Limb (tissue), 2 donors: ENCODE results near the gene LMBRD1.
"Not testable (repeated sequence)": the region's sequence is repeated elsewhere in the genome, so short reads cannot be mapped to it uniquely, and the experiment has no call there.

ENCODE experiments used
- DNase-seq, 2 donors: peaks; one replicate each; pipeline ENCODE4 v3.0.0-alpha.2; 2016; ENCODE audit errors: extremely low spot score in 2 of 2

LMBRD1 gene

DNA sequence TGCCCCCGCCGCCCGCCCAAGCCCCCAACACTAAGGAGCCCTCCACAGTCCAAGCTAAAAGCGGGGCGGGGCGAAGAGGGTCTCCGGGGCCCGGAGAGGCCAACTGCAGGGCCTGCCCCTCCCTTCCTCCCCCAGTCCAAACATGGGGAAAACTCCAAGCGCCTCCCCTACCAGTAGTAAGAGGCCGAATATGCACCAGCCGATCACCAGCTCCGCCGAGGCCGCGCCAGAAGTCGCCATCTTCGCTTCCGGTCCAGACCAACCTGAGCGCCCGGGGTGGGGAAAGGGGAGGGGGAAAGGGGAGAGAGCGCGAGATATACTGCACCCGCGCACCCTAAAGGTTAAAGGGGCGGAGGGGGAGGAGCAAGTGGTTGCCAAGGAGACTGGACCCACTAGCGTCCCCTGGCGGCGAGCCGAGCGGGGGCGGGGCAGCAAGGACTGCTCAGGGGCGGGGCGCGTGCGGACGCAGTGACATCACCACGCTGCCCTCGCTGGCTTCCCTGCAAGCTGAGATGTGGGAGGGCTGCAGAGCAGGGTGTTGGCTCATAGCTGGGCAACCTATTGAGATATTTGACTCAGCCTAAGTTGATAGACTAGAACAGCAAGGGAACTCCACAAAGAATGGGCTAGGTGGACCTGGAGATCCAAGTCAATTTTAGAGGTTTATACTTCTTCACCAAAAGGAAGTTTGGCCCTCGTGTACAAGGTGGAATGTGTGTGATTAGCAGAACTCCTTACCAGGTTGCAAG, at the start of gene LMBRD1:
TSS of gene LMBRD1 (minus strand) at position 369 of the 749 bp plus-strand sequence. CDS start at position 240, 129 bp downstream.
- DNase-seq: peak; percentile 95 to 99

DNA sequence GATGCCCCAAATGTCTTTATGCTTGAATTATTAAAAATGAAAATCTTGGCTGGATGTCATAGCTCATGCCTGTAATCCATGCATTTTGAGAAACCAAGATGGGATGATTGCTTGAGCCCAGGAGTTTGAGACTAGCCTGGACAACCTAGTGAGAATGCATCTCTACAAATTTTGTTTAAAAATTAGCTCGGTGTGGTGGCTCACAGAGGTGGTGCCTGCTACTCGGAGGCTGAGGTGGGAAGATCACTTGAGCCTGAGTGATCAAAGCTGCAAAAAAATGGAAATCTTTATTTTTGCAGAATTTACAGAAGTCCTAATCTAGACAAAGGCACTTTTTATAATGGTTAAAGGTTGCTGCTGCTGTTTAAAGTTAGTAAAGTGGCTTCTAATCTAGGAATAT, 49.5 kb upstream of the LMBRD1 start:
- no peak for DNase-seq

DNA sequence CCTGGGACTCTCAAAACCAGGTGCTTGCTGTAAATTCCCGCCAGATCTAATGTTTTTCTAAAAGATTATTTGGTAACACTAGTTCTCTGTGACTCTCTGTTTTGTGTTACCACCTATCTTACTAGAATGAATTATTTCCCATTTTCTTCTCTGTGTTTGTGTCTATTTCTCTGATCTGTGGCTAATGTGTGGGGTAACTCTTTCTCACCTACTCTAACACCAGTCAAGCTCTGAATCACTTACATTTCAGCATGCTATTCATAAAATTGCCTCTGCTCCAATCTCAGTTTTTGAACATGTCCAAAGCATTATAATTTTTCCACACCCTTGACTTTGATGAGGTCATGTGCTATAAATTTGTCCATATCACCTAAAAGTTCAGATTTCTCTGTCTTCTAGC, 46.4 kb upstream of the LMBRD1 start:
- DNase-seq: no peak

DNA sequence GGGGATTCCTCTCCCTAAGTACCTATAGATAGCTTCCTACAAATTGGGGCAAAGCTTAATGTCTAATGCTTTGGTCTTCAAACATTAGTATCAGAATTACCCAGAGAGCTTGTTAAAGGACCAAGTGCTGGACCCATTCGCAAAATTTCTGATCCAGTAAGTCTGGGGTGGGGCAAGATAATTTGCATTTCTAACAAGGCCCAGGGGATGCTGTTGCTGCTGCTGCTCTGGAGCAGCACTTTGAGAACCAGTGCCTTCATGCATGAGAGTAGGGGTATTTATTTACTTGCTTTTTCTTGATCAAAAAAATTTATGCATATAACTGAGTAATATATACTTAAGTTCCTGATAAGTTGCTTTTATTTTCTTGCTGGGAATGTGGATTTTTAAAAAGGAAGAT, 45.1 kb upstream of the LMBRD1 start:
- no peak for DNase-seq

DNA sequence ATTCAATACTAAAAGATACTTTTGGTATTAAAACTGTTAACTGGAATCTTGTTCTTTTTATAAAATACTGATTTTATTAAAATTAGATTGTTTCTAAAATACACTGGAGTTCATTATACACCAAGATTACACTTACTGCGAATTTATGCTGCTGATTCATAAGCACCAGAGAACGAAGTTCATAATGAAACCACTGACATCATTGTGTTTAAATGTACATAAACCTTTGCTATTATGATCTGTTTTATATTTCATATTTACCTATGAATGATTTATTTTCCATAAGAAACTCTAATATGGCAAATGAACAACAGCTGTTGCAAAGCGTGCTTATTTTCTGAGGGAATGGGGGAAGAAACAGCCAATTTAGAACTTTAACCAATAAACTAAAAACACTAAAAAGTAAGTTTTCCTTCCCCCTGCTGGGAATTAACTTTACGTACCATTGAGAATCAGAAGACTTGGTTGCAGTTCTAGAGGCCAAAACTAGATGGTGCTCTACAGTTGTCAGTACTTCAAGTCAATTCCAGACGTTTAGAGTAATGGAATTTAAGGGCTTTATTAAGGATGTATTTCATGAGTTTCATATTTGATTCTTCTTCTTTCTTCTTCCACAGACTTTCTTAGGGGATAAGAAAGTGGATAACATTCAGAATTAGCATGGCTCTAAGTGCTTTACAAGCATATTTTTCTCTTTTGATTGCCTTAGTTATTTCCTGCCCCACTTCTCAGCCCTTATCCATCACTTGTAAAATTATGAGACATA, 38.8 kb upstream of the LMBRD1 start:
- DNase-seq: peak in 1 of 2 donors; percentile 80

DNA sequence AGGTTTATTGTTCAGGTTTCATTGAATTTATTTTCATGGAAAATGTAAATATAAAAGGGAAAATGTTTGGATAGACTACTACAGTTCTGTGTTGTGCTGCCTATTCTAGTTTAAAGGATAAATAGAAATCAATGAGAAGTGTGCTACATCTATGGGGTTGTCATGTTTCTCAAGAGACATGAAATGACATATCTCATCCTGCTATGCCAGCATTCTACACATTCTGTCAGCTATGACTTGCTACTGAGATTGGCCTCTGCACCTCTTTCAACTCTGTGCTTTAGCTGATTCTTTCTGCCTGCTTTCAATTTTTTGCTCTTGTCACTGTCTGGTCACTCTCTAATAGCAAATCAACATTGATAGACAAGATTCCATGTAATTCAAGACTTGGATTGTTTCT, 35.7 kb upstream of the LMBRD1 start:
- no peak for DNase-seq

DNA sequence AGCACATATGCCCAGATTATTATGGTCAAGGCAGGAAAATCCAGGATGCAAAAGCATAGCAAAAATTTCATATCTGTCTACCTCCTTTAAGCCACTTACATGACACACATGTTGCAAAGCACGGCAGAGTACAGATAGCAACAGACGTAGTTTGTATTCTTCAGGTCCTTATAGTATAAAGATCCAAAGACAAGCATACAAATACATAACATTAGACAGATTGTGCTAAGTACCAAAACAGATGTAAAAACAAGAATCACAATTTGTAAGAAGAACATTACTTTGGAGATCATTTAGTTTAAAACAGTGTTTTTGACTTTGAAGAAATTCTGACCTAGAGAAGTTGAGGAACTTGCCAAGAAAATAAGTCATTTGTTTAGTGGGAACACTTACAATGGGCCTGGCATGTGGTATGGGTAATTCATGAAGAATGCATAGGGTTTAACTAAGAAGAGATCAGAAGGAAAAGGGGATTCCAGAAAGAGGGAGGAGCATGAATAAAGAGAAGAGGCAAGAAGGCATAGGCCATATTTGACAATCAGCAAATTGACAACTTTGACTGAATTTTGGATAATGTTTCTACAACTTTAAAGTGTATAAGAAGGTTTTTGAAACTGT, 30.6 kb upstream of the LMBRD1 start:
- DNase-seq: no peak

DNA sequence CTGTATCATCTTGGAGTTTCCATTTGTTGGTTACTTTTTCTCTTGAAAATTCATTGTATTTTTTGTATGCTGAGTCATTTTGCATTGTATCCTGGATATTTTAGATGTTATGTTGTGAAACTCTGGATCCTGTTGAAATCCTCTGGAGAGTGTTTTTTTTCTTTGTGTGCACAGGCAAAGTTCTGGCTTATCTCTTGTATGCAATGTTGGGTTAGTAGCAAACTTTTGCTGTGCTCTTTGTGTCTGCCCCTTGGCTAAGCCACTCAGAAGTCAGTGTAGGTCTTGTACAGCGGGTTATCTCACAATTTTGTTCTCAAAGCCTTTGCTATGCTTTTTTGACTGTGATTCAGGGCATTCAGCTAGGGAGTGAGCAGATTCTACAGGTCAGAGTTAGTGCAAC, 29.1 kb upstream of the LMBRD1 start:
- no peak for DNase-seq

DNA sequence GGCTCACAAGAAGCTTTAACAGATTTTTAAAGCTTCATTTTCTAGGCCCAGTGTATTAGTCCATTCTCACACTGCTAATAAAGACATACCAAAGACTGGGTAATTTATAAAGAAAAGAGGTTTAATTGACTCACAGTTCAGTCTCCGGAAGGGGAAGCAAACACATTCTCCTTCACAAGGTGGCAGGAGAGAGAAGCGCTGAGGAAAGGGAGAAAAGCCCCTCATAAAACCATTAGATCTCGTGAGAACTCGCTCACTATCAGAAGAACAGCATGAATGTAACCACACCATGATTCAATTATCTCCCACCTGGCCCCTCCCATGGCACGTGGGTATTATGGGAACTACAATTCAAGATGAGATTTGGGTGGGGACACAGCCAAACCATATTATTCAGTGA, 27.5 kb upstream of the LMBRD1 start:
- DNase-seq: not testable (repeated sequence)

DNA sequence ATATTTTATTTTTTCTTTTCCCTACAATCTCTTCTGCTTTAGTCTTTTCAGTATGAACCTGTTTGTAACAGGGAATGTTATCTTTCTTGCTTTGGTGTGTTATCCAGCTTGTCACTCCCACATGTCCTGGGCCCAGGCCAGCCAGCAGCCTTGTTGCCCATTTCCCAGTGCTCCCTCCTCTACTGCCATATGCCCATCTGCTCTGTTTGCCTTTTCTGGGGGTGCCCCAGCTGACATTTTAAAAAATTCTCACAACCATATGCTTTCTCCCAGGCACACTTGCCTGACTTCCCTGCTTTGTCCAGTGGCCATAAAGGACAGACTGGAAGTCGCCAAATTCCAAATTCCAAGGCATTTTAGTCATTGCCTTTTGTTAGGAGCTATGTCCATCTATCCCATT, 23.6 kb upstream of the LMBRD1 start:
- DNase-seq: no peak

DNA sequence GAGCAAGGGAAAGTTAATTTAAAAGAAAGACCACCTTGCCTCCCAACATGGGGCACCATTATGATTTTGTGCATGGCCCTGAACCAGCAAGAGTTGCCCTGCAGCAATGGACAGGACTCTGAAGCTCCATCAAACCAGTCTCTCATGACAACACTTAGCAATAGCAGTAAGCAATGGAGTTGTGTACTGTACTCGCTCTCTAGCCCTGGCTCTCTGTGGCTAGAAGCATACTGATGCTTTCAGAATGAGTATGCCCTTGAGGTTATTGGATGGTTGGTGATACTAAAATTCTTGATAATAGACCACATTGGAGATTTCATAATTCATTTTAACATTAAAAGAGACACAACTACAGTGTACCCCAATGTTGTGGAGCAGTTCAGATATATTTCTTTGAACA, 23.2 kb upstream of the LMBRD1 start:
- DNase-seq: no peak

DNA sequence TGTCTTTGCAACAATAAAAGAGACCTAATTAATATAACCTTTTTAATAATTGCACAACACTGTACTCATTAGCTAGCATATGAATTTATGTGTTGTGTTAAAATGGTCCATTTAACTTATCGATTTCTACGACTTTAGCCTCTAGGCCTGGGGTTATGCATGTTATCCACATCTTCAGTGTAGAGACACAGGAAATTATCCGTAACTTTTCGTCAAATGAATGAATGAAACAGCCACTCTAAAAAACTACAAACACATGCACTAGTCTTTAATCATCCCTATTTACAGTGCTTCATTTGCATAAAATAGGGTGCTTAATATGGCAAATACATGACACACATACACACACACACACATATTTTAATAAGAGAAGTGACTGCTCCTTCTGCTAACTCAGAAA, 22.3 kb upstream of the LMBRD1 start:
- no peak for DNase-seq

DNA sequence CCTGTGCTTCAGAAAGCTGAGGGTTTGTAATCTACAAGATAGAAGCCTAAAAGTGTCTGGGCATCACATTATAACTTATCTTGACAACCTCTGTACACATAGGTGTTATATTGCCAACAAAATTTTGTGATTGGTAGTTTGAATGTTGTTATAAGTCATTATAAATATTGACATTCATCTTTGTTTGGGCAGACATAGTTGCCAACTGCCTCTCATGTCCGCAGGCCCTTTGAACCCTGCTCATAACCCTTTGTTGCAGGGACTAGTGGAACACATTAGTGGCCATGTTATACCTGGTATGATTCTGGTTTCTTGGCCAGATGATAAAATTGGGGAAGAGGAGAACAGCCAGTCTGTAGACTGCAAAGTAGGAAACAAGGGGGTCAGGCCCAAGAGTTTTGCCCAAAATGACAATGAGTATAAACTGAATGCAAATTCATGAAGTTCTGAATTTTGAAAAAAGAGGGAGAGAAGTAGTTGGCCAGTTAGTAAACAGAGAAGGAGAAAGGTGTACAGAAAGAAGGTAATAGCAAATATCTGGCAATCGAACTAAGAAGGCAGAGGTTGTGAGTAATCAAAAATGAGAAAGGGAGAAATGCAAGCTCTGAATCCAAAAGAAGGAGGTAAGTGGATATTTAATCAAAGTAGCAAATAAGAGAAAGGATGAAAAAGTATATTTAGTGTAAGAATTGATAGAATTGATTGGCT, 21.6 kb upstream of the LMBRD1 start:
- DNase-seq: no peak

DNA sequence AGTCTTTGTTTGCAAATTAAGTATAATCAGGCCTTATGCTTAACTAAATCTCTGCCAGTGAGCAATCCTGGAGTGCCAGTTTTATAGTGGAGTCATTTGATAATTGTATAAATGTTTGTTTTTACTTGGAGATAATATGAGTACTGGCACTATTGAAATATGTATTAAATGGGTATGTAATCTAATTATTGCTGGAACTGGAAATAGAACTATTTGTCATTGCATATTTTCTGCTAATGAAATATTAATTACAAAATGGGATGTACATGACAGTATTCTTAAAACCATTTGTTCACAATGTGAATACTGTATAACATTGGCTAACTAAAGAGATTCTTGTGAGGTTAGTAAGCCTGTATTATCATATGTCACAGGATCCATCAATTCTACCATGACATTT, 20.5 kb upstream of the LMBRD1 start:
- DNase-seq: no peak

DNA sequence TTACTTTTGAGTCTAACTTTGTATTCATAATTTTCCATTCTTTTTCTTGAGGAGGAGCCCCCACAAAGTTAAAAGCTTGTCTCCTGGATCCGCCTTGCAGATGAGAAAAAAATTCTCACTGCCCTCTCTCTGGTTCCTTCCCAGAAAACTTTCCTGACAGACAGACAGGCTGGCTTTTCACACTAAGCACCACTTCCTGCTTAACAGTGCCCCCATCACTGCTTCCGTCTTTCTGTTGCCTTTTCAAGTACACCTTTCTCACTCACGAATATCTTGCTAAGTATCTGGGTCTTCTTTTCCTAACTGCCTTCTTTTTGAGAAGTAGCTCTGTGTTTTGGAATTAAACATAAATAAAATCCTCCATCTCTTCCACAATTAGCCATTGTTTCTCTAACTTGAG, 19.8 kb upstream of the LMBRD1 start:
- no peak for DNase-seq

DNA sequence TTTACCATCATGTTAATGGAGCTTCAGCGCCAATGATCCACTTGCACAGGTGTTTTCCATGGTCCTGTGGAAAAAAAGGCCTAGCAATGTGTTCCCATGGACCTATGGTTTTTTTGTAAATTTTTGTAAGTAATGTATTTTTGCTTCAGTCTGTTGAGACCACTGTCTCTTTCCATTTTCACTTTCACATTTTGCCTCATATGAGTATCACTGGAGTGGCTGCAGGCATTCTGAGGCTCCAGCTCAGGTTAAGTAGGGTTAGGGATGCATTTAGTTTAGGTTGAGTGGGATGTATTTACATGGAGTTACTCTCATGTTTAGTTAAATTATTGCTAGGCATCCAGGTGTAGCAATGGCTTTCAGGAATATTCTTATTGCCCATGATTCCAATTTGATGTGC, 19.2 kb upstream of the LMBRD1 start:
- DNase-seq: no peak

DNA sequence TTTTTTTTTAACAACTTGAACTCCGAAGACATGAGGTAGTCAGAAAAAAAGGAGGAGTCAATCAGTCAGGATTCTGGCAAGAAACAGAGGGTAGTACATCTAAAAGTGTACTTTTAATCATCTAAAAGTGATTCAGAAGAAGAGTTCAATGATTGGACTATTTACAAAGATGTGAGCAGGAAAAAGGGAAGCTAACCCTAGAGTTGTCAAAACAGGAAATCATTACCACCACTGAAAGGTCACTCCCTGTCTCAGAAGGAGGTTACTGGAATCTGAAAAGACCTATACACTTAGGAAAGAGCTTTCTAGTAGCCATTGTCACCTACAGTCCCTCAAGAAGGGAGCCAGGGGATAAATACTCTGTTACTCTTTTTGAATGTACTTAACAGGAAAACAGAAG, 16.7 kb upstream of the LMBRD1 start:
- DNase-seq: no peak

DNA sequence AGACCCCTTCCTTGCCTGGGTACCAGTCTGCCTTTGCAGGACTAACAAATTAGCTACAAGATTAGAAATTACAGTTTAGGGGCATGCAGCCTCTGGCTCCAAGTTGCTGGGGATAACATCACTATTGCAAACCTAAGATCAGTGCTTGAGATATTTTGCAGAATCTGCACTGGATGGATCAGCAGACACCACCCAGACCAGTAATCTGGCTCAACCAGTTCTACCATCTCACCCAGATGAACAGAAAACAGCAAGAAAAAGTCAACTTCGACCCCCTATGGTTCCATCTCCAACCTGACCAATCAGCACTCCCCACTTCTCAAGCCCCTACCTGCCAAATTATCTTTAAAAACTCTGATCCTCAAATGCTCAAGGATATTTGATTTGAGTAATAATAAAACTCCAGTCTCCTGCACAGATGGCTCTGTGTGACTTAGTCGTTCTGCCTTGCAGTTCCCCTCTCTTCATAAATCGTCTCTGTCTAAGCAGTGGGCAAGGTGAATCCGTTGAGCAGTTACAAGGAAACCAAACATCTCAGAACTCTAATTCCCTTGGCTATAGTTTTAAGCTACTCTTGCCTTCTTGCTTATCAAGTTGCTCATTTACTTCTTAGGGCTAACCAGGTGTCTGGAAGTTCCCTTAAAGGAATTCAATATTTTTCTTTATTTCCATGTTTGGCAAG, 16.1 kb upstream of the LMBRD1 start:
- no peak for DNase-seq

DNA sequence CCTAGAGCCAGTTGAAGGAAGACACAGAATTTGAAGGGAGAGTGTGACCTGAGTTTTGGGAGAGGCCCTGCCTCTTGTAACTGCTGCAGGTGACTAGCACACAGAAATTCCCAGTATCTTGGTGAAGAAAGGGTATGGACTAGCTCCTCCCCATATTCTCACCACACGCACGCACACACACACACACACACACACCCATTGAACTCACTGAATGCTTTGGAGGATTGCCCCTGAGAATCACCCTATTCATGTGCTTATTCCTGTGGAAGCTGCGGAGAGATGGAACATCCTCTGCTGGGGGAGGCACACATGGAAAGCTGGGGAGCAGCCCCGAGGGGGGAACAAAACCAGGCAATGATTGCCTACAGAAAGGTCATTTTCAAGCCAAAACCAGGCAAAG, 6.2 kb upstream of the LMBRD1 start:
- no peak for DNase-seq

DNA sequence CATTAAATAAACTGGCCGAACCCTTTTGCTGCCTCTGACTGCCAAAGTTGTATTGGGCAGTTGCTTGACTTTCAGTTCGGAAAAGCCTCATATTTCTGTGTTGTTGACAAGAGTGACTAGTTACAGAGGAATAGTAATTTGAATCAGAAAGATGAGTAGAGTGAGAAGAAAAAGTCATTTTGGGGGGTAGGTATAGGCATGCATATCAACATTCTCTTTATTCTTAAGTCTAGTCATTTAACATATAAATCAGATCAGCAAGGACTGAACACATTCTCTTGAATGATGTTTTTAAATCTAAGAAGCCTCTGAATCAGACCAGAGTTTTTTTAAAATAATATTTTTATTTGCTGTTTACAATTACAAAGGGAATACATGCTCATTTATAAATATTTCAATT, 4.9 kb upstream of the LMBRD1 start:
- no peak for DNase-seq

DNA sequence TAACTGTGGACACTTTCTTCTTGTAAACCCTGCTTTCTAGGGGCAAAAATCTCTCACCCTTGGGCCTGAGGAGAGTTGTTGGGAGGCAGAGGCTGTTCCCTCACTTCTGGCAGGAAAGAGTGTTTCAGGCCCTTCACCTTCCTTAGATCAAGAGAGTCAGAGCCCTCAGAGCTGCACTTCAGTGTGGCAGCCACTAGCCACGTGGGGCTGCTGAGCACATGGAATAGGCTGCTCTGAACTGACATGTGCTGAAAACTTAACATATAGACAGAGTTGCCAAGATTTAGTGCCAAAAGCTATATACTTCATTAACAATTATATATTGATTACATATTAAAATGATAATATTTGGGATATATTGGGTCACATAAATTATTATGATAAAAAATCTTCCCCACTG, 4.4 kb upstream of the LMBRD1 start:
- DNase-seq: no peak
